ENCODE results near the gene ALDH7A1.
A peak's percentile ranks its signal among the peaks of the same experiment; 100 is the strongest.

The ALDH7A1 gene

GRCh38 chr5:126552614-126553013 lies 42.4 kb downstream of the ALDH7A1 start:
- Histone ChIP-seq H3K36me3 (ENCODE audit: insufficient read depth, low read length) (peaks cover 36% of the 10 kb centered on the region), H3K4me1 (ENCODE audit: control insufficient read depth, insufficient read depth, low read length) (no peaks in the 10 kb centered on the region), H3K27me3 (ENCODE audit: control insufficient read depth, insufficient read depth, low read length) (no peaks in the 10 kb centered on the region), H3K4me3 (ENCODE audit: low read length) (no peak overlapping the region), H3K9ac (ENCODE audit: low read depth, low read length) (no peak overlapping the region), H3K4me2 (ENCODE audit: low read length) (no peak overlapping the region), H3K9me3 (replicated peaks; ENCODE audit: low read length) (no peaks in the 10 kb centered on the region)

GRCh38 chr5:126544087-126544740 lies 50.8 kb downstream of the ALDH7A1 start:
- Histone ChIP-seq H3K9ac (ENCODE audit: low read depth, low read length) (no peak overlapping the region), H3K27me3 (ENCODE audit: control insufficient read depth, insufficient read depth, low read length) (no peaks in the 10 kb centered on the region), H3K9me3 (replicated peaks; ENCODE audit: low read length) (no peaks in the 10 kb centered on the region), H3K4me2 (ENCODE audit: low read length) (no peak overlapping the region), H3K4me3 (ENCODE audit: low read length) (no peak overlapping the region), H3K36me3 (ENCODE audit: insufficient read depth, low read length) (peaks cover 15% of the 10 kb centered on the region), H3K4me1 (ENCODE audit: control insufficient read depth, insufficient read depth, low read length) (no peaks in the 10 kb centered on the region)

- Histone ChIP-seq H3K27me3 (ENCODE audit: control insufficient read depth, insufficient read depth, low read length) (no peaks in the 10 kb centered on the region), H3K4me3 (ENCODE audit: low read length) (no peak overlapping the region), H3K4me2 (ENCODE audit: low read length) (no peak overlapping the region), H3K9ac (ENCODE audit: low read depth, low read length) (no peak overlapping the region), H3K9me3 (replicated peaks; ENCODE audit: low read length) (no peaks in the 10 kb centered on the region), H3K4me1 (ENCODE audit: control insufficient read depth, insufficient read depth, low read length) (peaks cover 3% of the 10 kb centered on the region), H3K36me3 (ENCODE audit: insufficient read depth, low read length) (peaks cover 15% of the 10 kb centered on the region)
These were observed 51.4 kb downstream of the ALDH7A1 start for GRCh38 chr5:126543660-126544059.

- H3K4me2 ChIP-seq (ENCODE audit: low read length) = no peak overlapping the region
- H3K9me3 ChIP-seq (replicated peaks; ENCODE audit: low read length) = no peaks in the 10 kb centered on the region
- peaks cover 6% of the 10 kb centered on the region for H3K4me1 ChIP-seq (ENCODE audit: control insufficient read depth, insufficient read depth, low read length)
- no peak overlapping the region for H3K9ac ChIP-seq (ENCODE audit: low read depth, low read length)
- no peak overlapping the region for H3K4me3 ChIP-seq (ENCODE audit: low read length)
- peaks cover 12% of the 10 kb centered on the region for H3K36me3 ChIP-seq (ENCODE audit: insufficient read depth, low read length)
- H3K27me3 ChIP-seq (ENCODE audit: control insufficient read depth, insufficient read depth, low read length) = no peaks in the 10 kb centered on the region
These were observed 52.0 kb downstream of the ALDH7A1 start for GRCh38 chr5:126543009-126543408.

GRCh38 chr5:126542441-126542840 lies 52.6 kb downstream of the ALDH7A1 start:
- Histone ChIP-seq H3K36me3 (ENCODE audit: insufficient read depth, low read length) (peaks cover 12% of the 10 kb centered on the region), H3K4me3 (ENCODE audit: low read length) (no peak overlapping the region), H3K9ac (ENCODE audit: low read depth, low read length) (no peak overlapping the region), H3K4me2 (ENCODE audit: low read length) (no peak overlapping the region), H3K27me3 (ENCODE audit: control insufficient read depth, insufficient read depth, low read length) (no peaks in the 10 kb centered on the region), H3K4me1 (ENCODE audit: control insufficient read depth, insufficient read depth, low read length) (peaks cover 6% of the 10 kb centered on the region), H3K9me3 (replicated peaks; ENCODE audit: low read length) (no peaks in the 10 kb centered on the region)

- H3K4me1 ChIP-seq (ENCODE audit: control insufficient read depth, insufficient read depth, low read length) = peaks cover 6% of the 10 kb centered on the region
- H3K36me3 ChIP-seq (ENCODE audit: insufficient read depth, low read length) = peaks cover 4% of the 10 kb centered on the region
- H3K4me3 ChIP-seq (ENCODE audit: low read length) = no peak overlapping the region
- H3K4me2 ChIP-seq (ENCODE audit: low read length) = no peak overlapping the region
- no peak overlapping the region for H3K9ac ChIP-seq (ENCODE audit: low read depth, low read length)
- H3K27me3 ChIP-seq (ENCODE audit: control insufficient read depth, insufficient read depth, low read length) = no peaks in the 10 kb centered on the region
- H3K9me3 ChIP-seq (replicated peaks; ENCODE audit: low read length) = no peaks in the 10 kb centered on the region
These were observed 54.4 kb downstream of the ALDH7A1 start for GRCh38 chr5:126540631-126541030.

GRCh38 chr5:126538579-126538978 lies 56.4 kb downstream of the ALDH7A1 start:
- no peaks in the 10 kb centered on the region for H3K27me3 ChIP-seq (ENCODE audit: control insufficient read depth, insufficient read depth, low read length)
- no peaks in the 10 kb centered on the region for H3K36me3 ChIP-seq (ENCODE audit: insufficient read depth, low read length)
- peaks cover 6% of the 10 kb centered on the region for H3K4me1 ChIP-seq (ENCODE audit: control insufficient read depth, insufficient read depth, low read length)
- H3K9ac ChIP-seq (ENCODE audit: low read depth, low read length) = peak overlapping the region; percentile 35
- no peaks in the 10 kb centered on the region for H3K9me3 ChIP-seq (replicated peaks; ENCODE audit: low read length)
- no peak overlapping the region for H3K4me2 ChIP-seq (ENCODE audit: low read length)
- no peak overlapping the region for H3K4me3 ChIP-seq (ENCODE audit: low read length)

- H3K4me1 ChIP-seq (ENCODE audit: control insufficient read depth, insufficient read depth, low read length) = peaks cover 8% of the 10 kb centered on the region
- no peak overlapping the region for H3K9ac ChIP-seq (ENCODE audit: low read depth, low read length)
- no peaks in the 10 kb centered on the region for H3K36me3 ChIP-seq (ENCODE audit: insufficient read depth, low read length)
- no peaks in the 10 kb centered on the region for H3K9me3 ChIP-seq (replicated peaks; ENCODE audit: low read length)
- H3K27me3 ChIP-seq (ENCODE audit: control insufficient read depth, insufficient read depth, low read length) = no peaks in the 10 kb centered on the region
- H3K4me2 ChIP-seq (ENCODE audit: low read length) = no peak overlapping the region
- no peak overlapping the region for H3K4me3 ChIP-seq (ENCODE audit: low read length)
These were observed 58.1 kb downstream of the ALDH7A1 start for GRCh38 chr5:126536874-126537273.

GRCh38 chr5:126535856-126536545 lies 59.0 kb downstream of the ALDH7A1 start:
- H3K4me2 ChIP-seq (ENCODE audit: low read length) = no peak overlapping the region
- no peak overlapping the region for H3K9ac ChIP-seq (ENCODE audit: low read depth, low read length)
- H3K36me3 ChIP-seq (ENCODE audit: insufficient read depth, low read length) = no peaks in the 10 kb centered on the region
- H3K4me3 ChIP-seq (ENCODE audit: low read length) = no peak overlapping the region
- no peaks in the 10 kb centered on the region for H3K9me3 ChIP-seq (replicated peaks; ENCODE audit: low read length)
- H3K4me1 ChIP-seq (ENCODE audit: control insufficient read depth, insufficient read depth, low read length) = peaks cover 14% of the 10 kb centered on the region
- H3K27me3 ChIP-seq (ENCODE audit: control insufficient read depth, insufficient read depth, low read length) = no peaks in the 10 kb centered on the region

GRCh38 chr5:126534553-126534952 lies 60.5 kb downstream of the ALDH7A1 start:
- no peaks in the 10 kb centered on the region for H3K27me3 ChIP-seq (ENCODE audit: control insufficient read depth, insufficient read depth, low read length)
- H3K9me3 ChIP-seq (replicated peaks; ENCODE audit: low read length) = no peaks in the 10 kb centered on the region
- no peak overlapping the region for H3K4me3 ChIP-seq (ENCODE audit: low read length)
- H3K4me2 ChIP-seq (ENCODE audit: low read length) = no peak overlapping the region
- peaks cover 14% of the 10 kb centered on the region for H3K4me1 ChIP-seq (ENCODE audit: control insufficient read depth, insufficient read depth, low read length)
- H3K9ac ChIP-seq (ENCODE audit: low read depth, low read length) = no peak overlapping the region
- no peaks in the 10 kb centered on the region for H3K36me3 ChIP-seq (ENCODE audit: insufficient read depth, low read length)

GRCh38 chr5:126531543-126532120 lies 63.4 kb downstream of the ALDH7A1 start:
- H3K27me3 ChIP-seq (ENCODE audit: control insufficient read depth, insufficient read depth, low read length) = no peaks in the 10 kb centered on the region
- H3K4me3 ChIP-seq (ENCODE audit: low read length) = no peak overlapping the region
- no peaks in the 10 kb centered on the region for H3K36me3 ChIP-seq (ENCODE audit: insufficient read depth, low read length)
- peaks cover 17% of the 10 kb centered on the region for H3K4me1 ChIP-seq (ENCODE audit: control insufficient read depth, insufficient read depth, low read length)
- H3K9ac ChIP-seq (ENCODE audit: low read depth, low read length) = no peak overlapping the region
- H3K9me3 ChIP-seq (replicated peaks; ENCODE audit: low read length) = no peaks in the 10 kb centered on the region
- H3K4me2 ChIP-seq (ENCODE audit: low read length) = no peak overlapping the region

GRCh38 chr5:126527892-126528291 lies 67.1 kb downstream of the ALDH7A1 start:
- Histone ChIP-seq H3K9me3 (replicated peaks; ENCODE audit: low read length) (no peaks in the 10 kb centered on the region), H3K4me3 (ENCODE audit: low read length) (no peak overlapping the region), H3K4me1 (ENCODE audit: control insufficient read depth, insufficient read depth, low read length) (peaks cover 19% of the 10 kb centered on the region), H3K27me3 (ENCODE audit: control insufficient read depth, insufficient read depth, low read length) (no peaks in the 10 kb centered on the region), H3K9ac (ENCODE audit: low read depth, low read length) (no peak overlapping the region), H3K4me2 (ENCODE audit: low read length) (no peak overlapping the region), H3K36me3 (ENCODE audit: insufficient read depth, low read length) (no peaks in the 10 kb centered on the region)
